Neural cell (in vitro differentiated cells): ENCODE measurements around the gene CGB7. TPM values are rescaled to one million over a fixed set of nuclear protein-coding genes. Genes with fewer than 3 reads are reported as not detected.

Source experiments
- H2AFZ ChIP-seq: fragments of 200-600, 300-800 bp; sonication (generic), shearing (Covaris generic); 2 replicates; pipeline ENCODE4 v1.6.0; 2014; ENCODE audit warnings: low read depth, mild to moderate bottlenecking, antibody characterized with exemption, low read length, moderate library complexity
- H3F3A ChIP-seq: fragments of 200-600 bp; shearing (Covaris generic); 2 replicates; pipeline ENCODE4 v1.6.1; 2016; ENCODE audit warnings: mild to moderate bottlenecking, moderate library complexity, mixed read lengths, antibody characterized with exemption, low read length; ENCODE audit not compliant: insufficient read depth, poor library complexity, severe bottlenecking
- H3K27ac ChIP-seq: fragments of 200-600, 300-800 bp; sonication (generic), shearing (Covaris generic); 2 replicates; pipeline ENCODE4 v1.5.1; 2014; ENCODE audit warnings: mild to moderate bottlenecking, low read length, moderate library complexity
- H3K27me3 ChIP-seq: fragments of 300-800, 200-600 bp; sonication (generic), shearing (Covaris generic); 2 replicates; pipeline ENCODE4 v1.6.0; 2014; ENCODE audit warnings: mild to moderate bottlenecking, low read depth, low read length, moderate library complexity; ENCODE audit not compliant: insufficient read depth
- H3K36me3 ChIP-seq: fragments of 300-800, 200-600 bp; sonication (generic), shearing (Covaris generic); 2 replicates; pipeline ENCODE4 v1.5.1; 2014; ENCODE audit warnings: mild to moderate bottlenecking, antibody characterized with exemption, low read length, moderate library complexity; ENCODE audit not compliant: insufficient read depth
- H3K4me2 ChIP-seq: fragments of 300-800, 200-600 bp; sonication (generic), shearing (Covaris generic); 2 replicates; pipeline ENCODE4 v1.6.0; 2014; ENCODE audit warnings: mild to moderate bottlenecking, low read length
- H3K4me3 ChIP-seq: fragments of 300-800, 200-600 bp; sonication (generic), shearing (Covaris generic); 2 replicates; pipeline ENCODE4 v1.5.1; 2014; ENCODE audit warnings: mild to moderate bottlenecking, low read length, moderate library complexity
- H3K79me2 ChIP-seq: fragments of 200-600 bp; shearing (Covaris generic); replicated peaks from 2 replicates; pipeline ENCODE4 v1.6.0; 2014; ENCODE audit warnings: mild to moderate bottlenecking, low read length, moderate library complexity; ENCODE audit not compliant: insufficient read depth
- H3K9ac ChIP-seq: fragments of 300-800, 200-600 bp; sonication (generic), shearing (Covaris generic); 2 replicates; pipeline ENCODE4 v1.6.1; 2016; ENCODE audit warnings: mild to moderate bottlenecking, low read length, mixed read lengths
- H3K9me2 ChIP-seq: fragments of 200-600 bp; shearing (Covaris generic); 2 replicates; pipeline ENCODE4 v1.6.1; 2016; ENCODE audit warnings: mild to moderate bottlenecking, low read length, mixed read lengths; ENCODE audit not compliant: insufficient read depth
- H3K9me3 ChIP-seq: fragments of 200-600, 300-800 bp; sonication (generic), shearing (Covaris generic); 2 replicates; pipeline ENCODE4 v1.6.1; 2016; ENCODE audit warnings: mild to moderate bottlenecking, mixed run types, low read length, moderate library complexity, mixed read lengths
- H4K20me1 ChIP-seq: fragments of 200-600 bp; shearing (Covaris generic); 2 replicates; pipeline ENCODE4 v1.6.1; 2016; ENCODE audit warnings: mild to moderate bottlenecking, mixed run types; ENCODE audit not compliant: insufficient read depth
- EP300 ChIP-seq: fragments of 450-650 bp; conservative IDR thresholded peaks from 2 replicates; pipeline ENCODE4 v1.6.1; 2014; ENCODE audit warnings: antibody characterized with exemption, mild to moderate bottlenecking, moderate library complexity; ENCODE audit not compliant: poor library complexity, severe bottlenecking
- EZH2 ChIP-seq: fragments of 200-600, 300-800 bp; shearing (Covaris generic), sonication (generic); IDR thresholded peaks from 2 replicates; pipeline ENCODE4 v1.6.1; 2014; ENCODE audit warnings: antibody characterized with exemption, low read length, borderline replicate concordance, mild to moderate bottlenecking; ENCODE audit not compliant: insufficient read depth, poor library complexity, severe bottlenecking
- MXI1 ChIP-seq: fragments of 450-650 bp; conservative IDR thresholded peaks from 2 replicates; pipeline ENCODE4 v1.6.1; 2014; ENCODE audit warnings: antibody characterized with exemption, mild to moderate bottlenecking; ENCODE audit not compliant: poor library complexity, severe bottlenecking
- POLR2AphosphoS5 ChIP-seq: IDR thresholded peaks from 2 replicates; pipeline ENCODE4 v1.6.1; 2012
- RAD21 ChIP-seq: fragments of 450-650 bp; conservative IDR thresholded peaks from 2 replicates; pipeline ENCODE4 v1.6.1; 2014; ENCODE audit warnings: antibody characterized with exemption, mild to moderate bottlenecking, moderate library complexity
- SMC3 ChIP-seq: fragments of 450-650 bp; conservative IDR thresholded peaks from 2 replicates; pipeline ENCODE4 v1.6.1; 2014; ENCODE audit warnings: antibody characterized with exemption, mild to moderate bottlenecking, moderate library complexity; ENCODE audit not compliant: poor library complexity
- TAF1 ChIP-seq: IDR thresholded peaks from 2 replicates; pipeline ENCODE4 v1.6.1; 2012; ENCODE audit warnings: low read depth
- polyA plus RNA-seq: library from polyadenylated mRNA; depleted of rRNA; stranded (reverse); fragments of >200 nt; gene quantifications from 2 replicates; pipeline ENCODE4 v1.2.3, GENCODE V29; 2014
- TF ChIP-seq, protein P1 (sequence below): fragments of 450-650 bp; IDR thresholded peaks from 2 replicates; pipeline ENCODE4 v1.5.1; 2014; ENCODE audit warnings: antibody characterized with exemption, mild to moderate bottlenecking, moderate library complexity; ENCODE audit not compliant: poor library complexity, severe bottlenecking
- TF ChIP-seq, protein P2 (sequence below): IDR thresholded peaks from 2 replicates; pipeline ENCODE4 v1.6.1; 2012; ENCODE audit warnings: borderline replicate concordance

CGB7 gene
- polyA plus RNA-seq, 1 donor from 2014 or later: not detected

DNA sequence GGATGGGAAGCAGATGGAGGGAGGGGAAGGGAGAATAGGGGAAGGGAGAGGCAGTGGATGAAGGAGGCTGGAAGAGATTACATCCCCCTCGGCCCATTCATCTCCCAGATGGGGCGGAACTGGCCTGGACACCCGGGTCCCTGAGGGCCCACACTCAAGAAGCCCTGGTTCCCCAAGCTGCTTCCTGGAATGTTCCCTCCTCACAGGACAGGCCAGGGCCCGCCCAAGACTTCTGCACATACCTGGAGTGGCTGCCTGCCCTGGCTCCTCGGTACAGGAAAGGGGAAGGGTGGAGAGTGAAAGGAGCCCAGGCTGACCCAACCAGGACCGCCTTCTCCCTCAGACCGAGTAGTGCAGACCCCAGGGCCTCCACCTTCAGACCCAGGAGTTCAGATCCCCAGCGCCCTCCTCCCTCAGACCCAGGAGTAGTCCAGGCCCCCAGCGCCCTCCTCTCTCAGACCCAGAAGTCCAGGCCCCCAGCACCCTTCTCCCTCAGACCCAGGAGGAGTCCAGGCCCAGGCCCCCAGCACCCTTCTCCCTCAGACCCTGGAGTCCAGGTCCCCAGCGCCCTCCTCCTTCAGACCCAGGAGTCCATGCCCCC, 6.6 kb upstream of the CGB7 start:
- Histone ChIP-seq H3K27me3 (peaks cover 18% of the 10 kb centered on the region), H3K4me3 (peak overlapping the region; percentile 57), H3F3A (no peaks in the 10 kb centered on the region), H3K27ac (no peak overlapping the region), H4K20me1 (no peaks in the 10 kb centered on the region), H3K9me3 (no peaks in the 10 kb centered on the region), H3K4me2 (no peak overlapping the region), H3K79me2 (no peaks in the 10 kb centered on the region), H3K36me3 (no peaks in the 10 kb centered on the region), H2AFZ (no peak overlapping the region), H3K9me2 (no peaks in the 10 kb centered on the region), H3K9ac (no peak overlapping the region)
- TF ChIP-seq SMC3 (no peak), MXI1 (no peak), EZH2 (no peak), POLR2AphosphoS5 (no peak), EP300 (no peak), TAF1 (no peak)
- TF ChIP-seq, protein P1, sequence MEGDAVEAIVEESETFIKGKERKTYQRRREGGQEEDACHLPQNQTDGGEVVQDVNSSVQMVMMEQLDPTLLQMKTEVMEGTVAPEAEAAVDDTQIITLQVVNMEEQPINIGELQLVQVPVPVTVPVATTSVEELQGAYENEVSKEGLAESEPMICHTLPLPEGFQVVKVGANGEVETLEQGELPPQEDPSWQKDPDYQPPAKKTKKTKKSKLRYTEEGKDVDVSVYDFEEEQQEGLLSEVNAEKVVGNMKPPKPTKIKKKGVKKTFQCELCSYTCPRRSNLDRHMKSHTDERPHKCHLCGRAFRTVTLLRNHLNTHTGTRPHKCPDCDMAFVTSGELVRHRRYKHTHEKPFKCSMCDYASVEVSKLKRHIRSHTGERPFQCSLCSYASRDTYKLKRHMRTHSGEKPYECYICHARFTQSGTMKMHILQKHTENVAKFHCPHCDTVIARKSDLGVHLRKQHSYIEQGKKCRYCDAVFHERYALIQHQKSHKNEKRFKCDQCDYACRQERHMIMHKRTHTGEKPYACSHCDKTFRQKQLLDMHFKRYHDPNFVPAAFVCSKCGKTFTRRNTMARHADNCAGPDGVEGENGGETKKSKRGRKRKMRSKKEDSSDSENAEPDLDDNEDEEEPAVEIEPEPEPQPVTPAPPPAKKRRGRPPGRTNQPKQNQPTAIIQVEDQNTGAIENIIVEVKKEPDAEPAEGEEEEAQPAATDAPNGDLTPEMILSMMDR: no peak
- TF ChIP-seq, protein P2, sequence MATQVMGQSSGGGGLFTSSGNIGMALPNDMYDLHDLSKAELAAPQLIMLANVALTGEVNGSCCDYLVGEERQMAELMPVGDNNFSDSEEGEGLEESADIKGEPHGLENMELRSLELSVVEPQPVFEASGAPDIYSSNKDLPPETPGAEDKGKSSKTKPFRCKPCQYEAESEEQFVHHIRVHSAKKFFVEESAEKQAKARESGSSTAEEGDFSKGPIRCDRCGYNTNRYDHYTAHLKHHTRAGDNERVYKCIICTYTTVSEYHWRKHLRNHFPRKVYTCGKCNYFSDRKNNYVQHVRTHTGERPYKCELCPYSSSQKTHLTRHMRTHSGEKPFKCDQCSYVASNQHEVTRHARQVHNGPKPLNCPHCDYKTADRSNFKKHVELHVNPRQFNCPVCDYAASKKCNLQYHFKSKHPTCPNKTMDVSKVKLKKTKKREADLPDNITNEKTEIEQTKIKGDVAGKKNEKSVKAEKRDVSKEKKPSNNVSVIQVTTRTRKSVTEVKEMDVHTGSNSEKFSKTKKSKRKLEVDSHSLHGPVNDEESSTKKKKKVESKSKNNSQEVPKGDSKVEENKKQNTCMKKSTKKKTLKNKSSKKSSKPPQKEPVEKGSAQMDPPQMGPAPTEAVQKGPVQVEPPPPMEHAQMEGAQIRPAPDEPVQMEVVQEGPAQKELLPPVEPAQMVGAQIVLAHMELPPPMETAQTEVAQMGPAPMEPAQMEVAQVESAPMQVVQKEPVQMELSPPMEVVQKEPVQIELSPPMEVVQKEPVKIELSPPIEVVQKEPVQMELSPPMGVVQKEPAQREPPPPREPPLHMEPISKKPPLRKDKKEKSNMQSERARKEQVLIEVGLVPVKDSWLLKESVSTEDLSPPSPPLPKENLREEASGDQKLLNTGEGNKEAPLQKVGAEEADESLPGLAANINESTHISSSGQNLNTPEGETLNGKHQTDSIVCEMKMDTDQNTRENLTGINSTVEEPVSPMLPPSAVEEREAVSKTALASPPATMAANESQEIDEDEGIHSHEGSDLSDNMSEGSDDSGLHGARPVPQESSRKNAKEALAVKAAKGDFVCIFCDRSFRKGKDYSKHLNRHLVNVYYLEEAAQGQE: no peak

DNA sequence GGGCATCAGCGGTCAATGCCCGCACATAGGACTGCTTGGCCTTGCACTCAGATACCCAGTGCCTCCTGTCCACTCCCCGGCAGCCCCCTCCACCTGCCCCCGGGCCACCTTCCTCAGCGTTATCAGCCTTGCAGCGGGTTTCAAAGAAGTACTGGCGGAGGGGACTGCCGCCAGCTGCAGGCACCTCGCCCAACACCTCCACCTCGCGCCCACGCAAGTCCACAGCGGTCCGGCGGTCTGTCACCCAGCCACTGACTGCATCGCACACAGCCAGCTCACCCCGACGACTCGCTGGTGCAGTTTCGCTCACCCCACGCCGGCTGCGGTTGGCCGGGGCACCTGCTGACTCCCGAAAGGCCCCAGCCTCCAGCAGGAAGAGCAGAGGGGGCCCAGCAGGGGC, 3.9 kb upstream of the CGB7 start:
- H3K9me3 ChIP-seq: no peaks in the 10 kb centered on the region
- H4K20me1 ChIP-seq: no peaks in the 10 kb centered on the region
- H3K27ac ChIP-seq: no peak overlapping the region
- no peak overlapping the region for H2AFZ ChIP-seq
- H3F3A ChIP-seq: no peaks in the 10 kb centered on the region
- H3K4me2 ChIP-seq: no peak overlapping the region
- no peak for TF ChIP-seq EZH2
- TF ChIP-seq, protein P1: no peak
- TF ChIP-seq RAD21: no peak
- no peak for TF ChIP-seq SMC3
- TF ChIP-seq, protein P2: no peak
- no peak for TF ChIP-seq EP300
- TF ChIP-seq MXI1: no peak
- TF ChIP-seq TAF1: no peak
- H3K4me3 ChIP-seq: no peak overlapping the region
- no peak overlapping the region for H3K9ac ChIP-seq
- no peaks in the 10 kb centered on the region for H3K9me2 ChIP-seq
- H3K79me2 ChIP-seq: no peaks in the 10 kb centered on the region
- peaks cover 37% of the 10 kb centered on the region for H3K27me3 ChIP-seq
- no peaks in the 10 kb centered on the region for H3K36me3 ChIP-seq
